Tibial nerve (tissue), 4 donors: ENCODE results near the gene B3GALNT2. TPM values are rescaled to one million over a fixed set of nuclear protein-coding genes. Genes with fewer than 3 reads are reported as not detected.
"Not testable (repeated sequence)": the region's sequence is repeated elsewhere in the genome, so short reads cannot be mapped to it uniquely, and the experiment has no call there.

Source experiments
- DNase-seq, 2 donors: peaks; one replicate each; pipeline ENCODE4 v3.0.0-alpha.2; 2019; ENCODE audit warnings: low spot score in 2 of 2
- H3K27ac ChIP-seq, 4 donors: fragments of 200-600 bp; sonication (generic) in 3 of 4; one replicate each; pipeline ENCODE4 v1.5.1; 2017 to 2019; ENCODE audit warnings: mild to moderate bottlenecking in 1 of 4
- H3K27me3 ChIP-seq, 2 donors: fragments of 200-600 bp; sonication (generic) in 1 of 2; one replicate each; pipeline versions ENCODE4 v1.5.1 to v1.6.0; 2017 to 2019
- H3K36me3 ChIP-seq, 3 donors: fragments of 200-600 bp; sonication (generic); one replicate each; pipeline ENCODE4 v1.5.1; 2018 to 2019
- H3K4me1 ChIP-seq, 4 donors: fragments of 200-600 bp; sonication (generic) in 3 of 4; one replicate each; pipeline ENCODE4 v1.5.1; 2017 to 2019
- H3K4me3 ChIP-seq, 4 donors: fragments of 200-600 bp; sonication (generic) in 3 of 4; one replicate each; pipeline ENCODE4 v1.5.1; 2017 to 2019; ENCODE audit warnings: mild to moderate bottlenecking in 1 of 4, moderate library complexity in 1 of 4
- H3K9me3 ChIP-seq, 4 donors: fragments of 200-600 bp; sonication (generic) in 3 of 4; one replicate each; pipeline ENCODE4 v1.5.1; 2017 to 2019
- EP300 ChIP-seq, 2 donors: sonication (generic); formaldehyde crosslinking; IDR thresholded peaks; one replicate each; pipeline ENCODE4 v1.6.1; 2017; ENCODE audit warnings: antibody characterized with exemption in 2 of 2, mild to moderate bottlenecking in 1 of 2
- POLR2A ChIP-seq, 2 donors: fragments of 450-650 bp; IDR thresholded peaks; one replicate each; pipeline ENCODE4 v1.6.1; 2017; ENCODE audit warnings: antibody characterized with exemption in 2 of 2, mild to moderate bottlenecking in 2 of 2, moderate library complexity in 2 of 2
- WGBS, 2 donors: methylation state at CpG; one replicate each; pipeline ENCODE4 v1.1.5; 2018; 5-methylcytosine and 5-hydroxymethylcytosine counted together
- total RNA-seq, 4 donors: library from RNA; depleted of rRNA; stranded (reverse); fragments of >200 nt; gene quantifications; one replicate each; pipeline ENCODE4 v1.1.0, GENCODE V29; 2016
- TF ChIP-seq, protein P1 (sequence below), 5 experiments: fragments of 200-600 bp in 3 of 5; fragments of 450-650 bp in 2 of 5; sonication (generic) in 3 of 5; IDR thresholded peaks; one replicate each; pipeline ENCODE4 v1.5.1; 2016 to 2019; ENCODE audit warnings: antibody characterized with exemption in 5 of 5, mild to moderate bottlenecking in 3 of 5, moderate library complexity in 2 of 5

The B3GALNT2 gene
- 10 to 100 TPM; 17.0 to 27.3 (median 18.1) TPM for total RNA-seq

DNA sequence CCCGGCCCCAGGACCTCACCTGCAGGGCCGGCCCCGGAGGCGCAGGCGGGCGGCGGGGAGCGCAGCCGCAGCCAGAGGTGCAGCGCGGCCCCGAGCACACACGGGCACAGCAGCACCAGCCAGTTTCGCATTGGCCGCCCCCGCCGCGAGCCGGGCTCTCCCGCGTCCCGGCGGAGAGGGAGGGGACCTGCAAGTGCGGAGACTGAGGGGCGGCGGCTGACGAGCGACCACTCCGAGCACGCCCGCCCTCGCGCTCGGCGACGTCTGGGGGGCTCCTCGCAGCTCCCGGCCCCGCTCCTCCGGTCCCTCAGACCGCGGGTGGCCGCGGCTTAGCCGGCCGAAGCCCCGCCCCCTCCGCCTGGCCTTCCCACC lies at the start of gene B3GALNT2:
Gene B3GALNT2 (minus strand): TSS at position 331 of the 372 bp plus-strand sequence. CDS start 200 bp downstream, at position 131.
- H3K9me3 ChIP-seq, result no peaks in the 10 kb centered on the region
- DNase-seq, result no peak
- H3K4me3 ChIP-seq, result peak within 1 kb of the TSS; percentile 71 to 85 (median 80)
- no peaks in the 10 kb centered on the region for H3K36me3 ChIP-seq
- peaks cover 0 to 17% (median 7%) of the 10 kb centered on the region in 4 donors for H3K4me1 ChIP-seq
- peak within 1 kb of the TSS; percentile 91 to 99 (median 97) for H3K27ac ChIP-seq
- TF ChIP-seq POLR2A (IDR thresholded peaks at IDR 0.05) (peak in 1 of 2 donors; percentile 86), EP300 (IDR thresholded peaks at IDR 0.05) (no peak)
- TF ChIP-seq, protein P1, sequence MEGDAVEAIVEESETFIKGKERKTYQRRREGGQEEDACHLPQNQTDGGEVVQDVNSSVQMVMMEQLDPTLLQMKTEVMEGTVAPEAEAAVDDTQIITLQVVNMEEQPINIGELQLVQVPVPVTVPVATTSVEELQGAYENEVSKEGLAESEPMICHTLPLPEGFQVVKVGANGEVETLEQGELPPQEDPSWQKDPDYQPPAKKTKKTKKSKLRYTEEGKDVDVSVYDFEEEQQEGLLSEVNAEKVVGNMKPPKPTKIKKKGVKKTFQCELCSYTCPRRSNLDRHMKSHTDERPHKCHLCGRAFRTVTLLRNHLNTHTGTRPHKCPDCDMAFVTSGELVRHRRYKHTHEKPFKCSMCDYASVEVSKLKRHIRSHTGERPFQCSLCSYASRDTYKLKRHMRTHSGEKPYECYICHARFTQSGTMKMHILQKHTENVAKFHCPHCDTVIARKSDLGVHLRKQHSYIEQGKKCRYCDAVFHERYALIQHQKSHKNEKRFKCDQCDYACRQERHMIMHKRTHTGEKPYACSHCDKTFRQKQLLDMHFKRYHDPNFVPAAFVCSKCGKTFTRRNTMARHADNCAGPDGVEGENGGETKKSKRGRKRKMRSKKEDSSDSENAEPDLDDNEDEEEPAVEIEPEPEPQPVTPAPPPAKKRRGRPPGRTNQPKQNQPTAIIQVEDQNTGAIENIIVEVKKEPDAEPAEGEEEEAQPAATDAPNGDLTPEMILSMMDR (IDR thresholded peaks at IDR 0.05), result no peak
- WGBS, 2 donors, result 0% methylated on average over 8 of the region's 48 CpGs; no CpG with 5 or more reads in 1 of the 2 donors
- H3K27me3 ChIP-seq, result no peaks in the 10 kb centered on the region

DNA sequence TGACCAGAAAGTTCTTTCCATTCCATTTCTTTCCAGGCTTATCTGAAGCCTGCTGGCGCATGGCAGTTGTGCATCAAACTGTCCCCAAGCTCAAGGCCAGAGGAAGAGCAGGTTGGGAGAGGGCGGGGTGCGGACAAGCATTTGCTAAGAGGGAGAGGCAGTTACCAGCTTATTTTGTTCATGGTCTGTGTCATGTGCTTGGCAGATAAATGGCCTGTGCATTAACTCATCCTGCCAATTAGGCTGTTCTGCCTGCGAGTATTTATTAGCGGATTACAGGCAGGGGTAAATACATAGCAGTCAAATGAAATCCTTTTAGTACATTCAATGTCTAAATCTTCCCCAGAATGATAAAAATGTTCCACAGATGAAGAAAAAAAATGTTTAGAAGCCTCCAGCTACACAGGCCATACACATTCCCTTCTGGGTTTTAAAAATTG lies 48.9 kb upstream of the B3GALNT2 start:
- no peak overlapping the region for H3K27ac ChIP-seq
- no peaks in the 10 kb centered on the region for H3K27me3 ChIP-seq
- DNase-seq, result no peak

DNA sequence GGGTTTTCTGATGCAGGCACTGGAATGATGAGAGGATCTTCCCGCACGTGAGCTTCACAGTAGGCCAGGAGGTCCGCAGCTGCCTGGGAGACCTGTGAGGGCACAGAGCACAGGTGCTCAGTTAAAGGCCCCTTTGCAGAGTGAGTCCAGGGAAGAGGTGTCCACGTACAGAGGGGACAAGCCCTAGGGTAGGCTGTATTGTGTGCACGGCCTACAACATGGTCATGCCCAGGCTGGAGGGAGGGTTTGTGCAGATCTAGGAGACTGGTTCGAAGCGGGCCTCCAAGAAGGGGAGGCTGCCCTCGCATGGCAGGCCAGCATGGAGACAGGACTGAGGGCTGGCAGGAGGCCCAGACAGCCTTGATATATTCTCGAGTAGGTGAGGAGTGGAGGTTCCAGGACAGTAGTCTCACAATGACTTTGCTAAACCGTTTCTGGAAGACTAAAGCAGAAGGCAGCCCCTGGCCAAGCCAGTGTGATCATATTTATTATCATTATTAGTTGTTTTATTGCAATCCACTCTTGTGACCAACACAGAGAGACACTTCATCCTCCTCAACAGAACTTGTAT lies 48.0 kb upstream of the B3GALNT2 start:
- H3K4me3 ChIP-seq, result no peak overlapping the region
- WGBS, 2 donors, result 75 to 84% methylated on average over 10 of the region's 10 CpGs

More for the DNA sequence above, 48.9 kb upstream of the B3GALNT2 start:
- Histone ChIP-seq H3K36me3 (no peaks in the 10 kb centered on the region), H3K4me3 (no peak overlapping the region), H3K4me1 (no peaks in the 10 kb centered on the region), H3K9me3 (no peaks in the 10 kb centered on the region)
- TF ChIP-seq, protein P1 (IDR thresholded peaks at IDR 0.05), result no peak
- no peak for TF ChIP-seq EP300 (IDR thresholded peaks at IDR 0.05)
- TF ChIP-seq POLR2A (IDR thresholded peaks at IDR 0.05), result no peak
- 80 to 82% methylated on average over 5 of the region's 5 CpGs for WGBS, 2 donors

DNA sequence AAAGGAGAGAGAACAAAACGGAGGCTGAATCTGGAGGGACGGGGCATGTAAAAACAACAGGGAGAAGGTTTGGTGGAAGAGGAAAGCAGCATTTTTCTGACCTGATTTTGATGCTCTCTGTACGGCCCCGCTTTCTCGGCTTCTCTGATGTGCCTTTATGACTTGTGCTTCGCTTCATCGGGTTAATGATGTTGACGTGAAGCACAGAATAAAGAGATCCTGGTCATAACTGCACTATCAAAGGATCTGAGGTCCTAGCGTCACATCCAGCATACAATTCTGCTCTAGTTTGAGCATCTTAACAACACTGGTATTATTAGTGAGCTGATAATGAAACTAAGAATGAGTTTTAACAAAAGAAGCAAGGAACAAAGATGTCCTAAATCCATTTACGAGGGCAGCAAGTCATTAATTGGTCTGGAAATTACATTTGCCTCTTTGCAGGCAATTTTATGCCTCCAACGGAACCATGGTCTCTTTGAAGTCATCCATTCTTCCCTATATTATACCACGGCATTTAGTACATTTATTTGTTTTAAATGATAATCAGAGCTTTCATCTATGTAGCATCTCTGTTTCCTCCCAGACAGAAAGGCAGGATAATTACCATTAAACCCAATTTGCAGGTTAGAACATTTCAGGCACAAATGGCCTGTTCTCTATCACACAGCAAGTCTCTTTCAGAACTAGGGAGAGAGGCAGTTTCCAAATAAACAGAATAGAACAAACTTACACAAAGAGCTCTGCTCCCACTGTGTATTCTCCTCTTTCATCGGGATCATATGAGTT lies 45.3 kb upstream of the B3GALNT2 start:
- Histone ChIP-seq H3K27me3 (peaks cover 0 to 13% of the 10 kb centered on the region in 2 donors), H3K36me3 (no peaks in the 10 kb centered on the region), H3K9me3 (no peaks in the 10 kb centered on the region), H3K27ac (no peak overlapping the region), H3K4me3 (no peak overlapping the region), H3K4me1 (no peaks in the 10 kb centered on the region)
- WGBS, 2 donors, result 35 to 39% methylated on average over 13 of the region's 13 CpGs
- TF ChIP-seq, protein P1 (IDR thresholded peaks at IDR 0.05), result no peak
- TF ChIP-seq POLR2A (IDR thresholded peaks at IDR 0.05) (no peak), EP300 (IDR thresholded peaks at IDR 0.05) (no peak)
- no peak for DNase-seq

More for the DNA sequence above, 48.0 kb upstream of the B3GALNT2 start:
- no peak for DNase-seq
- H3K9me3 ChIP-seq, result no peaks in the 10 kb centered on the region
- no peaks in the 10 kb centered on the region for H3K4me1 ChIP-seq
- peaks cover 0 to under 1% of the 10 kb centered on the region in 2 donors for H3K27me3 ChIP-seq
- no peaks in the 10 kb centered on the region for H3K36me3 ChIP-seq
- TF ChIP-seq, protein P1 (IDR thresholded peaks at IDR 0.05), result no peak
- TF ChIP-seq POLR2A (IDR thresholded peaks at IDR 0.05), result no peak
- no peak for TF ChIP-seq EP300 (IDR thresholded peaks at IDR 0.05)
- no peak overlapping the region for H3K27ac ChIP-seq

DNA sequence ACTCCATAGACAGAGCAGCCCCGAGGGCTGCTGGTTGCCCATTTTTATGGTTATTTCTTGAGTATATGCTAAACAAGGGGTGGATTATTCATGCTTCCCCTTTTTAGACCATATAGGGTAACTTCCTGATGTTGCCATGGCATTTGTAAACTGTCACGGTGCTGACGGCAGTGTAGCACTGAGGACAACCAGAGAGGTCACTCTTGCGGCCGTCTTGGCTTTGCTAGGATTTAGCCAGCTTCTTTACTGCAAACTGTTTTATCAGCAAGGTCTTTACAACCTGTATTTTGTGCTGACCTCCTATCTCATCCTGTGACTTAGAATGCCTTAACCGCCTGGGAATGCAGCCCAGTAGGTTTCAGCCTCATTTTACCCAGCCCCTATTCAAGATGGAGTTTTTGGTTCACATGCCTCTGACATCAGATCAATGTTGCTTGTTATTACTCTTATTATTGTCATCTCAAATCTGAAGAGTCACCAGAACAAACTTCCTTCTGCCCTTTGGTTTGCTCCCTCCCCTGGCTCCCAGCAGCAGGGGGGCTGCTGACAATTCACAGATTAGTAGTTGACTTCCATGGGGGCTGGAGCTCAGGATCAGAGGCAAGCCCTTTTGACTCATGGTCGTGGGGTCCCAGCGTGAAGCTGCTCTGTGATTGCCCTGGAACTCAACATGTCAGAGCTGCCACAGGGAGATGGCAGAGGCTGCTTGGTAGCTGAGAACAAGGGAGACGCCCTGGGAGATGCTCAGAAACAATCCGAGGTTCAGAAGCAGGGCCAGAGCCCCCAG lies 42.3 kb upstream of the B3GALNT2 start:
- H3K4me1 ChIP-seq, DNase-seq, H3K36me3 ChIP-seq, H3K9me3 ChIP-seq, H3K27ac ChIP-seq, H3K4me3 ChIP-seq: not testable (repeated sequence)
- peaks cover 0 to 13% of the 10 kb centered on the region in 2 donors for H3K27me3 ChIP-seq
- 45% methylated on average over 10 of the region's 10 CpGs for WGBS, 2 donors
